SK-N-MC (cell line): ENCODE measurements around the gene MBD3L5.

Source experiments
- EZH2 ChIP-seq: fragments of 200-600 bp; sonication (generic); IDR thresholded peaks from one replicate; pipeline ENCODE4 v1.6.1; 2017; ENCODE audit warnings: antibody characterized with exemption
- POLR2AphosphoS5 ChIP-seq: IDR thresholded peaks from 2 replicates; pipeline ENCODE4 v1.6.1; 2012; ENCODE audit warnings: mild to moderate bottlenecking, low read depth, low read length, borderline replicate concordance

DNA sequence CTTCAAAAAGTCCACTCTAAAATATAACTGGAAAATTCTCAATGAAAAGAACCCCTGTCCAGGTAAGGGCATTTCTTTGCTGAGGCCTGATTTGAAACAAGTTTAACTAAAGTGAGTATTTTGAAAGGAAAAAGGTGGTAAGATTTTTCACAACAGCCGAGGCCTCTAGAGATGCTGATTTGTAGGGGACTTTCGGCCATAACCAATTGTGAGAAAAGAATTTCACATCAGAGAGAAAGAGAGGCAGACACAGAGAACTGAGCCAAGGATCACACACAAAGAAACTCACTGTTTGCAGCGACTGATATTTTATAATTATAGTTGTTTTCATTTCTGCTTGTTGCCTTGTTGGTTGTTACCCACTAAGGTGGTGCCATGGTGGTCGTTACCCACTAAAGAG, 33.6 kb upstream of the MBD3L5 start:
- TF ChIP-seq POLR2AphosphoS5 (no peak), EZH2 (no peak)
